ENCODE results near the gene PCCA.
A peak's percentile ranks its signal among the peaks of the same experiment; 100 is the strongest.
"Not testable (repeated sequence)": the region's sequence is repeated elsewhere in the genome, so short reads cannot be mapped to it uniquely, and the experiment has no call there.

PCCA gene

GRCh38 chr13:100098445-100099116, 9.7 kb downstream of the PCCA start:
- no peak for DNase-seq

GRCh38 chr13:100099117-100099445, 10.2 kb downstream of the PCCA start:
- DNase-seq: not testable (repeated sequence)

GRCh38 chr13:100100115-100100879, 11.4 kb downstream of the PCCA start:
- peak; percentile 30 for DNase-seq

GRCh38 chr13:100102042-100102441, 13.1 kb downstream of the PCCA start:
- DNase-seq: no peak

GRCh38 chr13:100106005-100106404, 17.1 kb downstream of the PCCA start:
- DNase-seq: no peak

- no peak for DNase-seq
Observed at GRCh38 chr13:100106705-100107104, 17.8 kb downstream of the PCCA start.

GRCh38 chr13:100108913-100109507, 20.1 kb downstream of the PCCA start:
- no peak for DNase-seq

- DNase-seq: no peak
Observed at GRCh38 chr13:100110269-100110668, 21.4 kb downstream of the PCCA start.

- DNase-seq: no peak
Observed at GRCh38 chr13:100112186-100112838, 23.4 kb downstream of the PCCA start.

- no peak for DNase-seq
Observed at GRCh38 chr13:100115693-100116254, 26.9 kb downstream of the PCCA start.

GRCh38 chr13:100124265-100124664, 35.4 kb downstream of the PCCA start:
- peak; percentile 82 for DNase-seq

- DNase-seq: no peak
Observed at GRCh38 chr13:100125946-100126345, 37.1 kb downstream of the PCCA start.

- DNase-seq: peak; percentile 31
Observed at GRCh38 chr13:100128373-100128772, 39.5 kb downstream of the PCCA start.

- DNase-seq: no peak
Observed at GRCh38 chr13:100128838-100129237, 39.9 kb downstream of the PCCA start.

GRCh38 chr13:100129605-100130004, 40.7 kb downstream of the PCCA start:
- peak; percentile 69 for DNase-seq

- no peak for DNase-seq
Observed at GRCh38 chr13:100130092-100130491, 41.2 kb downstream of the PCCA start.

- no peak for DNase-seq
Observed at GRCh38 chr13:100130930-100131511, 42.1 kb downstream of the PCCA start.

GRCh38 chr13:100131863-100132574, 43.1 kb downstream of the PCCA start:
- DNase-seq: peak; percentile 94

GRCh38 chr13:100138859-100139491, 50.1 kb downstream of the PCCA start:
- peak; percentile 9 for DNase-seq

GRCh38 chr13:100139817-100140216, 50.9 kb downstream of the PCCA start:
- no peak for DNase-seq

GRCh38 chr13:100140441-100140840, 51.5 kb downstream of the PCCA start:
- no peak for DNase-seq

Data from suppressor macrophage treated with lipopolysaccharide for 4 hours (primary cell).